LNCaP clone FGC (cell line): Measurements from ENCODE around the gene HPX.

Experiments
- DNase-seq: peaks from one replicate; pipeline ENCODE4 v3.0.0-alpha.2; 2011; ENCODE audit warnings: low read depth
- H3K4me3 ChIP-seq: 2 replicates; pipeline ENCODE4 v1.5.1; 2011; ENCODE audit warnings: mild to moderate bottlenecking, low read depth, low read length, control low read depth
- TF ChIP-seq, protein P1 (sequence below): IDR thresholded peaks from 2 replicates; pipeline ENCODE4 v1.5.1; 2012; ENCODE audit warnings: mild to moderate bottlenecking; ENCODE audit not compliant: control insufficient read depth, insufficient read depth; ENCODE audit errors: extremely low read depth

The HPX gene, protein sequence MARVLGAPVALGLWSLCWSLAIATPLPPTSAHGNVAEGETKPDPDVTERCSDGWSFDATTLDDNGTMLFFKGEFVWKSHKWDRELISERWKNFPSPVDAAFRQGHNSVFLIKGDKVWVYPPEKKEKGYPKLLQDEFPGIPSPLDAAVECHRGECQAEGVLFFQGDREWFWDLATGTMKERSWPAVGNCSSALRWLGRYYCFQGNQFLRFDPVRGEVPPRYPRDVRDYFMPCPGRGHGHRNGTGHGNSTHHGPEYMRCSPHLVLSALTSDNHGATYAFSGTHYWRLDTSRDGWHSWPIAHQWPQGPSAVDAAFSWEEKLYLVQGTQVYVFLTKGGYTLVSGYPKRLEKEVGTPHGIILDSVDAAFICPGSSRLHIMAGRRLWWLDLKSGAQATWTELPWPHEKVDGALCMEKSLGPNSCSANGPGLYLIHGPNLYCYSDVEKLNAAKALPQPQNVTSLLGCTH

DNA sequence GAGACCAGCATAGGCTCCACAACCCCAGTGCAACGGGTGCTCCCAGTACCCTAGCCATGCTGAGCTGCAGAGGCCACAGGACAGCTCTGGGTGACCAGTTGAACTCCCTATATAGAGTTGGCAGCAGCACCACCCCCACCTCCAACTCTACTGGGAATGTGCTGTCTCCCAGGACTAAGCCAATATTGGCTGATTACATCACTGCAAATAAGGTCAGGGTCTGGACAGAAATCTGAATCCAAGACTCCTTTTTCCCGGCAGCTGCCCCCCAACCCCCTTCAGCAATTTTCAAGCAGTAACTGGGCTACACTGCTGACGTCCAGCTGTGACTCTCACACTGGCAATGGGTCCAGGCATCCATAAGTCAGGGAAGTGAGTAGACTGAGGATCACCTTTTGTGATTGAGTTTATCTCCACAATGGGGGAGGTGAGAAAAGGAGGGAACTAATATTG lies at the start of gene HPX:
Gene HPX (minus strand): TSS at position 82 of the 453 bp plus-strand sequence. CDS start 24 bp downstream, at position 58.
- no peak for DNase-seq
- TF ChIP-seq, protein P1, sequence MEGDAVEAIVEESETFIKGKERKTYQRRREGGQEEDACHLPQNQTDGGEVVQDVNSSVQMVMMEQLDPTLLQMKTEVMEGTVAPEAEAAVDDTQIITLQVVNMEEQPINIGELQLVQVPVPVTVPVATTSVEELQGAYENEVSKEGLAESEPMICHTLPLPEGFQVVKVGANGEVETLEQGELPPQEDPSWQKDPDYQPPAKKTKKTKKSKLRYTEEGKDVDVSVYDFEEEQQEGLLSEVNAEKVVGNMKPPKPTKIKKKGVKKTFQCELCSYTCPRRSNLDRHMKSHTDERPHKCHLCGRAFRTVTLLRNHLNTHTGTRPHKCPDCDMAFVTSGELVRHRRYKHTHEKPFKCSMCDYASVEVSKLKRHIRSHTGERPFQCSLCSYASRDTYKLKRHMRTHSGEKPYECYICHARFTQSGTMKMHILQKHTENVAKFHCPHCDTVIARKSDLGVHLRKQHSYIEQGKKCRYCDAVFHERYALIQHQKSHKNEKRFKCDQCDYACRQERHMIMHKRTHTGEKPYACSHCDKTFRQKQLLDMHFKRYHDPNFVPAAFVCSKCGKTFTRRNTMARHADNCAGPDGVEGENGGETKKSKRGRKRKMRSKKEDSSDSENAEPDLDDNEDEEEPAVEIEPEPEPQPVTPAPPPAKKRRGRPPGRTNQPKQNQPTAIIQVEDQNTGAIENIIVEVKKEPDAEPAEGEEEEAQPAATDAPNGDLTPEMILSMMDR = no peak

DNA sequence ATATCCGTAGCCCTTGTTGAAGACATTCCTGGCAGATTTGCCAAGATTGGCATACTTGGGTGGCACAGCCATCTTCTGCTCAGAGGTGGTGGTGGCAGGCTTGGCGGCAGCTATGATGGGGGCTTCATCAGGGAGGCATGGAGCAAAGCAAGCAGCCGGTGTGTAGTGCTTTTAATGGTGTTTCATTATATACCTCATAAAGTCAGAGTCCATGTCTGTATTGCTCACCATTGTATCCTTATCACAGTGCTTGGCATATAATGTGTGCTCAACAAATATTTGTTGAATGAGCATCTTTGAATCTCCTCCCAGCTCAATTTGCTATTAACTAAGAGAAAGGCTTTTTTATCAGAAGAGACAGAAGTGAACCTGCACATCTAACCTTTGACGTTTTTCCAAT lies 48.5 kb upstream of the HPX start:
- no peak overlapping the region for H3K4me3 ChIP-seq
- peak; percentile 83 for DNase-seq
- TF ChIP-seq, protein P1 = no peak

More for the DNA sequence above, at the start of gene HPX:
- H3K4me3 ChIP-seq = no peak within 1 kb of the TSS

DNA sequence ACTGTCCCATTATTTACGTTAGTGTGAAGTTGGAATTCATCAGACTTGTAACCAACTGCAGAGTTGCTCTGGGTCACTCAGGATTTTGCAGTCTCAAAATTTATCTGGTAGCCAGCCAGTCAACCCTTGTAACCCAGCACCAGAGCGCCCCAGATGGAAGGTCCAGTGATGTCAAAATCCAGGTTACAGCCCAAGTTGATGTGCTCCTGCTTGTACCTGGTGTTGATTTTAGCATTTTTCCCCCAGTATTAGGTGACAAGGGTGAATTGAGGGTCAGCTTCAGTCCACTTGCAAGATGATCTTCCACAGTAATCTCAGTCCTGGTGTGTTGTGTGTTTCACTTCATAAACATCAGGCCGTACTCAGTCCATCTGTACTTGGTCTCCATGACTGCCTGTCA lies 48.0 kb upstream of the HPX start:
- DNase-seq = no peak
- H3K4me3 ChIP-seq = no peak overlapping the region
- TF ChIP-seq, protein P1 = no peak

DNA sequence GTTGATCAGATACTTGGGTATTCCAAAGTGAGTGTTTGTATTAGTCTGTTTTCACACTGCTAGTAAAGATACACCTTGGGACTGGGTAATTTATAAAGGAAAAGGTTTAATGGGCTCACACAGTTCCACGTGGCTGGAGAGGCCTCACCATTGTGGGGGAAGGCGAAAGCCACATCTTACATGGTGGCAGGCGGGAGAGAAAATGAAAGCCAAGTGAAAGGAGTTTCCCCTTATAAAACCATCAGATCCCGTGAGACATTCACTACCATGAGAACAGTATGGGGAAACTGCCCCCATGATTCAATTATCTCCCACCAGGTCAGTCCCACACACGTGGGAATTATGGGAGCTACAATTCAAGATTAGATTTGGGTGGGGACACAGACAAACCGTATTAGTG lies 47.6 kb upstream of the HPX start:
- no peak overlapping the region for H3K4me3 ChIP-seq
- DNase-seq = no peak
- TF ChIP-seq, protein P1 = no peak

DNA sequence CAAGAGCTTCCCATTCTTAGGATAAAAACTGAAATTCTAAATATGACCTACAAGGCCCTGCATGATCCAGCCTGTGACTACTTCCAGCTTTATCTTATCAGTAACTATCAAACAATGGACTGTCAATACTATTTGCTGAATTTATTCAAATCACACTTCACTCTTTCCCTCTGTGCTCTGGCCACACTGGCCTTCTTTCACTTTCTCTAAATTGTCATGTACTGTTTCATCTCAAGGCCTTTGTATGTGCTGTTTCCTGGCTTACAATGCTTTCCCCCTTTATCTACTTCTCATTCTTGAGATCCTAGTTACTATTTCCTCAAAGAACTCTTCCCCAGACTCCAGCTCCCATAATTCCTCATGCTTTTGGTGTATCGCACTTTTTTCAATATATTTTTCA lies 46.2 kb upstream of the HPX start:
- no peak for DNase-seq
- TF ChIP-seq, protein P1 = no peak
- no peak overlapping the region for H3K4me3 ChIP-seq

DNA sequence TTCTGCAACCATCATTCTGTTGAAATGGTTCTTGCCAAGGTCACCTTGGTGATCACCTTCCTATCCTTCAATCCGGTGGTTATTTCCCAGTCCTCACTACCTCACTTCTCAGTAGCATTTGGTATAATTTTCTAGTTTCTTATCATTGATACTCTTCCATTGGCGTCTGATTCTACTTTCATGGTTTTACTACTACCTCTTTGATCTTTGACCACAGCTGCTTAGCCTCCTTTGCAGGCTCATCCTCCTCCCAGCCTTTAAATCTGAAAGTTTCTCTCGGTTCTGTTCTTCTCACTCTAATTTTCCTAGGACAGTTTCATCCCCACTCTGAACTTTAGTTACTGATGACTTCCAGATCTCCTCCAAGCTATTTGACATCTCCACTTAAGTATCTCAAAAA lies 45.5 kb upstream of the HPX start:
- TF ChIP-seq, protein P1 = no peak
- no peak for DNase-seq
- no peak overlapping the region for H3K4me3 ChIP-seq

DNA sequence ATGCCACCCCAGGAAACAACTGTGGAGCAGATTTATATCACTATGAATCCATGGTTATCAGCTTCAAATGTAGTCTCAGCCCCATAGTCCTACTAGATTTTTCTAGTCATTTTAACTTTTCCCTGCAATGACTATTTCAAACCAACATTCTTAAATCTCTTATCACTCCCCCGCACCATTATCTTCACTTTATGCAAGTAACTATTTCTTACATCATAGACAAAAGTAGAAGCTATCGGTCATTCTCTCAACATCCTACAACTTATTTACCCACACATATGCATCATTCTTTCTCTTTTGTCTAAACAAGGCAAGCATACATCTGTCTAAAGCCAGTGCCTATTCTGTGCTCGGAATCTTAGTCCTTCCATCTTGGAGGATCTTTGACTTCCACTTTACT lies 44.9 kb upstream of the HPX start:
- no peak for DNase-seq
- H3K4me3 ChIP-seq = no peak overlapping the region
- TF ChIP-seq, protein P1 = no peak
